OCI-LY1 (cell line): ENCODE results near the gene PRKG1.

Experiments
- CTCF ChIP-seq: fragments of 200-600 bp; sonication (generic), shearing (Covaris generic); IDR thresholded peaks from 2 replicates; pipeline ENCODE4 v1.5.1; 2017; ENCODE audit warnings: mild to moderate bottlenecking, antibody characterized with exemption, low read length, moderate library complexity, mixed read lengths
- EZH2 ChIP-seq: fragments of 200-600 bp; sonication (generic), shearing (Covaris generic); IDR thresholded peaks from 2 replicates; pipeline ENCODE4 v1.8.0; 2017; ENCODE audit warnings: borderline replicate concordance, mixed run types, mild to moderate bottlenecking, antibody characterized with exemption, low read length, moderate library complexity, mixed read lengths

GRCh38 chr10:51367127-51367526 lies 292.8 kb downstream of the PRKG1 start:
- no peak for TF ChIP-seq CTCF
- TF ChIP-seq EZH2 = no peak
